Measurements from ENCODE around the gene STAT2. TPM values are rescaled to one million over a fixed set of nuclear protein-coding genes. Genes with fewer than 3 reads are reported as not detected.

The STAT2 gene
- total and polyA plus RNA-seq, 9 of the 15 experiments (the other 6 are each of a cell fraction or from before 2014, with no cell fraction given) = 15.5 to 46.9 (median 40.1) TPM

DNA sequence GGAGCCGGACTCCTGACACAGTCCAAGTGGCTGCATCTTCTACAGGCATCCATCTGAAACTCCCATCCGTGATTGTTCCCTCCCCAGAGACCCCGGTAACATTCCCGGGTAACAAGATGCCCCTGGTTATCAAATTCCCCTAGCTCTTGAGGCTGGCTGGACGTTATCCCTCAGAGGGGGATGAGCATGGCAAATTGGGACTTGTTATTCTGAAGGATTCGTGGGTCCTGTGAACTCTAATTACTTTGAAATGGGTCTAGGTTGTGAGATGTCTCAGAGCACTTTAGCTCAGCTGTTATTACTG is 25.5 kb downstream of the STAT2 start (continued):
- TF ChIP-seq, protein P1, sequence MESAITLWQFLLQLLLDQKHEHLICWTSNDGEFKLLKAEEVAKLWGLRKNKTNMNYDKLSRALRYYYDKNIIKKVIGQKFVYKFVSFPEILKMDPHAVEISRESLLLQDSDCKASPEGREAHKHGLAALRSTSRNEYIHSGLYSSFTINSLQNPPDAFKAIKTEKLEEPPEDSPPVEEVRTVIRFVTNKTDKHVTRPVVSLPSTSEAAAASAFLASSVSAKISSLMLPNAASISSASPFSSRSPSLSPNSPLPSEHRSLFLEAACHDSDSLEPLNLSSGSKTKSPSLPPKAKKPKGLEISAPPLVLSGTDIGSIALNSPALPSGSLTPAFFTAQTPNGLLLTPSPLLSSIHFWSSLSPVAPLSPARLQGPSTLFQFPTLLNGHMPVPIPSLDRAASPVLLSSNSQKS (CRISPR knock-in tag; IDR thresholded peaks at IDR 0.05) = 0 out of 2 replicates have a peak, but pooled peaks have one; percentile 80
- TF ChIP-seq FOXK2 (conservative IDR thresholded peaks at IDR 0.05 in 1 of 2, IDR thresholded peaks at IDR 0.05 in 1 of 2; ENCODE audit: low read depth in 2 of 2) (no peak), ZNF57 (CRISPR knock-in tag; IDR thresholded peaks at IDR 0.05) (peak; percentile 60; the same call in 1 of the 2 replicates), IRF2 (CRISPR knock-in tag; IDR thresholded peaks at IDR 0.05) (no peak), RBM17 (IDR thresholded peaks at IDR 0.05; ENCODE audit: borderline replicate concordance, low read depth, low read length) (no peak), POLR3G (IDR thresholded peaks at IDR 0.05; ENCODE audit: extremely low read depth, insufficient read length, insufficient replicate concordance) (no peak), ZNF263 (CRISPR knock-in tag; IDR thresholded peaks at IDR 0.05; ENCODE audit: borderline replicate concordance) (no peak), PHF8 (IDR thresholded peaks at IDR 0.05; ENCODE audit: borderline replicate concordance, low read length) (no peak), MCM7 (IDR thresholded peaks at IDR 0.05) (no peak)
- TF ChIP-seq, protein P2, sequence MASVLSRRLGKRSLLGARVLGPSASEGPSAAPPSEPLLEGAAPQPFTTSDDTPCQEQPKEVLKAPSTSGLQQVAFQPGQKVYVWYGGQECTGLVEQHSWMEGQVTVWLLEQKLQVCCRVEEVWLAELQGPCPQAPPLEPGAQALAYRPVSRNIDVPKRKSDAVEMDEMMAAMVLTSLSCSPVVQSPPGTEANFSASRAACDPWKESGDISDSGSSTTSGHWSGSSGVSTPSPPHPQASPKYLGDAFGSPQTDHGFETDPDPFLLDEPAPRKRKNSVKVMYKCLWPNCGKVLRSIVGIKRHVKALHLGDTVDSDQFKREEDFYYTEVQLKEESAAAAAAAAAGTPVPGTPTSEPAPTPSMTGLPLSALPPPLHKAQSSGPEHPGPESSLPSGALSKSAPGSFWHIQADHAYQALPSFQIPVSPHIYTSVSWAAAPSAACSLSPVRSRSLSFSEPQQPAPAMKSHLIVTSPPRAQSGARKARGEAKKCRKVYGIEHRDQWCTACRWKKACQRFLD (CRISPR knock-in tag; IDR thresholded peaks at IDR 0.05) = 0 out of 2 replicates have a peak, but pooled peaks have one; percentile 1

All from K562 (cell line).